GM19035 (cell line): ENCODE measurements around the gene SLC22A23.

ENCODE experiments used
- ATAC-seq: cut with Tn5 transposase; IDR thresholded peaks from one replicate; pipeline ENCODE4 v1.9.1; 2021; ENCODE audit not compliant: unreplicated experiment

Gene SLC22A23

DNA sequence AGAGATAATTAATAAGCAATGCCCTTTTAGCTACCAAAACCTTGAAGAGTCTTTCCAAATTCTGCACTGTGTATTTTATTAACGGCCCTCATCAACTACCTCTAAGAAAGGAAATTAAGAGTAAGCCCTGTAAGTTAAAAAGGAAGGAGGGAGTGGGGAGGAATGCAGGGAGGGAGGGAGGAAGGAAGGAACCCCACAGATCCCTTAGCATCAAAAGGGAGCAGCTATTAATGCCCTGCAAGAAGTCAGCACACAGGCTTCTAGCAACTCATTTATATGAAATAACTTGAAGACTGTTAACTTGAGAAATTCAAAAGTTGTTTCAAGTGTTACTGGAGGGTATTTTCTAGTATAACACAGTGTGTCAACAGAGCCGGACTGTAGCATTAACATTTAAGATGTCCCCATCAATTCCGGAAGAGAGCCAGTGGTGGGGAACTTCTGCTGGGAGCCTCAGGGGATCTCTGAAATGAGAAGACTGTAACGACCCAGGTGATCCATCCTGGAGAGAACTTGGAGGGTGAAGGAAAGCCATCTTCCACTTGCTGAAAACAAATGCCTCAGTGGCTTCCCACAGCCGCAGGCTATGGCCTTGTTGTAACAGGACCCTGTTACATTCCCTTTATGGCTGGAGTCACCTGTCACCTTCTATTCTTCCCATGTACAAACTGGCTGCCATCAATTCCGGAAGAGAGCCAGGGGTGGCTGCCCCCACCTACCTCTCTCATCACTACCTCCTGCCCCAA lies 33.2 kb downstream of the SLC22A23 start:
- ATAC-seq, result no peak

DNA sequence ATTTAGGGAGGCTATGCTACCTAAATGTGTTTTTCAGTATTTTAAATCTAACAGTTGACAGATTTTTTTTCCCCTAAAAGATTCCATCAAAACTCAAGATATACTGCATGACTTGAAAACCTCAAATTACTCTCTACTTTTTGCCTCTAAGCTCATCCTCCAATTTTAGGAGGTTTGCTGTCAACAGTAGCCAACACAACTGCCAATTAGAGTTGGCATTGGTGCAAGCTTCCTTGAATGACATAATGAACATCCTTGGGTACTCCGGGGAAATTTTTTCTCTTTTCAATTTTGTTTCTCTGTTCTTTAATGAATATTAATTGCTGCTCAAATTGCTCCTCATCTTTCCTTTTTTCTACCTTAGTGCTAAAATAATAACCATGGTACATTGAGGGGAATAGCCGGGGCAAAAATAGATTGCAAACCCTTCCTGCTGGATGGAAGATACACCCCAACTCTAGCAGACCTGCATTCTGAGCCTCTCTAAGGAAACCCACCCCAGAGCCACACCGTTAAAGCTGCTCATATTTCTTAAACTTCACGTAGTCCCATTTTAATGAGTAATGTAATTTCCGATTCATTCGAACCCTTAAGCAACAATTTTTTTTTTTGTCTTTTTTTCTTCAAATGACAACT lies 34.3 kb downstream of the SLC22A23 start:
- ATAC-seq, result no peak

DNA sequence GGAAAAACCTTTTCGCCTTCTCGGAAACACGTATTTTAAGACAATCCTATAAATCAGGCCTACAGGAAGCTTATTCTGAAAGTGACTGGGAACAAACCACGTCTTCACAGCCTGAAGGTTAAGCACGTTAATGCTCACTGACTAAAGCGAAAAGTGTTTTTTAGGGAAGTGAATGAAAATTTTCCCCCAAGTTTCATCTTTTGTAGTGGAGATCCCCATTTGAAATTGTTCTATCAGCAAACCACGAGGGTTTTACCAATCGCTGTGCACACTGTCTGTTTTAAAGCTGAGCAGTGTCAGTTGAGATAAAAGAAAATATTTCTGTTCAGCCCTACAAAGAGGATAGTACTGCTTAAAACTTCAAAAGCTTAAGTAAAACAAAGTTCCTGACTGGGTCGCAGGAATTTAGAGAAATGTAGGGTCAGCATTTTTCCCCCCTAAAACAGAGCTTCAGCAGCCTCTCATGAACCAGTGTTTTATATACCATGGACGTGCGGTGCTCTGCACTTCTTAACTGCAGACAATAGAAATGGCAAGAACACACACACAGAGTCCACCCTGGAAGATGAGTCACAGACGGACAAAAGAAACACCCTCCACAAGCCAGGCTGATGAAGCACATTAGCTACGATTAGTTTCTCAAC lies 34.9 kb downstream of the SLC22A23 start:
- no peak for ATAC-seq

DNA sequence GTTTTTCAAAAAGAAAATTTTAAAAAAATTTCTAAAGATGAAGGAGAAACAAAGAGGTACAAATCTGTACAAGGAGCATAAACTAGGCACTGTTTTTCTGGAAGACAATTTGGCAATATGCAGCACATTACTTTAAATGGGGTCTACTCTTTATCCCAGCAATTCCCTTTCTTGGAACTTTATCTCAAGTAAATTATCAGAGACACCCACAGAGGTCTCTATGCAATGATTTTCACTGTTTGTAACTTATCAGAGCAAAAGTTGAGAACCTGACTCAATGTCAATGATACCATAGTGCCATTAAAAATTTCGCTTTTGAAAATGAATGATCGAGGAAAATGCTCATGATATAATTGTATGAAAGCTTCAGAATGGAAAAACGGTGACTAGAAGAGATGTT lies 35.7 kb downstream of the SLC22A23 start:
- no peak for ATAC-seq

DNA sequence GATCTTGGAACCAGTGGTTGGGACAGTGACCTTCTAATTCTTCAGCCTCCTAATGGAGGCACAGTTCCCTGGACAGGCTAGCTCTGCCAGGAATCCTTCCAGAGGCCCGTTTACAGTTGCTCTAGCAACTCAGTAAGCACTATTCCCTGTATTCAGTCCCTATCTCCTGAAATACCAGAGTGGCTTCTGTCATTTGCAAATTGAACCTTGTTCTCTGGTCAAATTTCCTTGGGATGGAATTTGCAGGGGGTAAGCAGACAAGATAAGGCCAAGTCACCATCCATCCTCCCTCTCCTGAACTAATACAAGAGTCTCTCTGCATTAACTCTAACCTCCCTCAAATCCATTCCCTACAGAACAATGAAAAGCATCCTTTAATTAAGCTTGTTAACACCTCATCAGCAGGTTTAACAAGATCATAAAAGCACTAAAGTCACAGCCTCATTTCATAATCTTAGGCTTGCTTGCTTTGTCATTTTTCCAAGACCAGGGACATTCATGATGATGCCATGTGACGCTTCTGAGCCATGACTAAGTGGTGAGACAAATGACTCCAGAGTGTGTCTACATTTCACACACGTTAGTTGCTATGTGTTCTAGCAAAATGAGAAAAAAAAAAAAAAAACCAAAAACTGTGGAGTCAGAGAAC lies 37.1 kb downstream of the SLC22A23 start:
- no peak for ATAC-seq

DNA sequence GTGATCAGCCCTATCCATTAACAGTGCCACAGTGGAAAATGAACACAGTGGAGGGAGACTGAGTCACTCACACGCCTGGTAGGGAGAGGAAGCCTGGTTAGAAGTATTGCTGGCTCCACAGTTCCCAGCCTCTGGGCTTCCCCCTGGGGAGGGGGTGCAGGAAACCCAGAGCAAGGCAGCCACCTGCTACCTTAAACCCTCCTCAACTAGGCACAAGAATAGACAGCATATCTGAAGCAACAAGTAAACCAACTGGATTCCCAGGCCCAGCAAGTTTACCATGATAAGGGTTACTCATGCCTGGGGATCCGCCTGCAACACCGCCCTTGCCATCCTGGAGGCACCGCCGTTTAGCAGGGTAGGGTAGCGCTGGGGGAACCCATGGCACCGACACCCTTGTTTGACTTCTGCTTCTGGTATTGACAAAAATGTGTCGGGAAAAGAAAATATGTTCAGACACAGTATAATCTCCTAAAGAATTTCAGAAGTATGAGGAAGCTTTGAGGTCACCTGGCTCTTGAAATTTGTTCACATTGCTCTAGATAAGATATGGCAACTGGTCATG lies 38.3 kb downstream of the SLC22A23 start:
- no peak for ATAC-seq

DNA sequence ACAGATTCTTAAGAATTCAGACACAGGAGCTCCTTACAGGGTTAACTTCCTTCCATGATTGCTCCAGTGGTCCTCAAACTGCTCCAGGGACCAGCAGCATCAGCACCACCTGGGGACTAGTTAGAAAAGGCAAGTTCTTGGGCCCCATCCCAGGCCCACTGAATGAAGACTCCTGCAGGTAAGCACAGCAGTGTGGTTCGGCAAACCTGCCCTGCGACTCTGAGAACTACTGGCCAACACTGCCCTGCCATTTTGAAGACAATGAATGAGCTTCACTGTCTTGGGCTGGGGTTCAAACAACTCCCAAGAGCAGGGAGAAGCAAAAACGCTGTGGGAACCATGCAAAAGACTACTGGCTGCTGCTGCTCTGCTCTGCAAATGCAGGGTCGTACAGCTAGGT lies 39.4 kb downstream of the SLC22A23 start:
- no peak for ATAC-seq

DNA sequence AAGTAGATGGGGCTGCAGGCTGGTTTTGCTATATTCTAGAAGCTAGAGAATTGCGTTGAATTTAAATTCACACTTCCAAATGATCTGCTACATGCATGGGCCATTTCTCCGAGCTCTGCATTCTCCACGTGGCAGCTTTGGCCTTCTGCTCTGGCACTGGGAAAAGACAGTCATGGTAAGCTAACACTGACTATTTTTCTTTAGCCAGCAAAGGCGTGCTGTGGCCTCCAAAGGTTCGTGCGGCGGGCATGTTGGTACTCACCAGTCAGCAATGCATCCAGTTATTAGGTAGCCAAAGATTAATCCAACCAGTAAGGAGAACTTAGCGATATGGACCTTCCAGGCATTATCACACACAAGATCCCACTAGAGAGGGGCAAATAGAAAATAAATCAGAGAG lies 41.4 kb downstream of the SLC22A23 start:
- ATAC-seq, result no peak

DNA sequence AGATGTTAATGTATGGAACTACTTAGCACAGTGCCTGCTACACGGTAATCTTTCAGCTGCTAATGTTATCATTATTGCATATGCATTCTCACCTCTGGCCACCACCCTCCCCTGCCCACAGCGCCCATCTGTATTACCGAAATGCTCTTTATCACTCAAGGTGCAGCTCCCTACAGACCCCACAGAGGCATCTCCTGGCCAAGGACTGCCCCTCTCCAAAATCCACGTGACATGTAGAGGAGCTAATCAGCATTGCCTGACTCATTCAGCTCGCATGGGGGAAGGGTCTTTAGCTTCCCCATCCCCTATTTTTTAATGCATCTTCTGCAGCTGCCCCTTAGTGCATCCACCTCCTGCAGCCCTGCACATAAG lies 41.8 kb downstream of the SLC22A23 start:
- ATAC-seq, result no peak

DNA sequence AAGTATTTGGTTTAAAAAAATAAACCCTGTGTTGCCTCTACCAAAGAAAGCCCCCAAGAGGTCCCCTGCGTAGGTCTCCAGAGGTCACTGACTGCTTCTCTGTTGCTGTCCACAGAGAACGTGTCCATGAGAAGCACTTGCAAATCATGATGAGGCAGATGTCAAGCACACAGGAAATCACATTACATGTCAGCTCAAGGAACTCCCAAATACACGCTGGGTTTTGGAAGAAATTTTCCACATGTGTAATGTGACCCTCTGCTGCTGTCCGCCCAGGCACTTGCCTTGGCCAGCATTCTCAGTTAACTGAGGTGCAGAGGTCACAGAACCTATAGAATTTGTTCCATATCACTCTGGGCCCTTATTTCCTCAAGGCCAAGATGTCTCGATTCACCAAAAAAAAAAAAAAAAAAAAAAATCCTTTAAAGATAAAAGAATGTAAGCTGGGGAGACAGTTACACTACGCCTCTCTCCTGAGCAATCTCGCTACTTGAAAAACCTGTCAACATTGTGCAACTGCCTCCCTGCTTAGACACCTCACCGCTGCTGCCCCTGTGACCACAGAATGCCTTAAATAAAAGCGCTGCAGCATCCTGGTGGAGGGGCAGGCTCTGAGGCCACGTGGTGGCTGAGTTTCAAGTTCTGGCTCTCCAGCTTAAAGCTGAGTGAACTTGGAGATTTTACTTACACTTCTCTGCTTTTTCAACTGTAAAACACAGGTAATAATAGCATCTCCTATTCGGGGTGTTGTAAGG lies 42.3 kb downstream of the SLC22A23 start:
- ATAC-seq, result no peak

DNA sequence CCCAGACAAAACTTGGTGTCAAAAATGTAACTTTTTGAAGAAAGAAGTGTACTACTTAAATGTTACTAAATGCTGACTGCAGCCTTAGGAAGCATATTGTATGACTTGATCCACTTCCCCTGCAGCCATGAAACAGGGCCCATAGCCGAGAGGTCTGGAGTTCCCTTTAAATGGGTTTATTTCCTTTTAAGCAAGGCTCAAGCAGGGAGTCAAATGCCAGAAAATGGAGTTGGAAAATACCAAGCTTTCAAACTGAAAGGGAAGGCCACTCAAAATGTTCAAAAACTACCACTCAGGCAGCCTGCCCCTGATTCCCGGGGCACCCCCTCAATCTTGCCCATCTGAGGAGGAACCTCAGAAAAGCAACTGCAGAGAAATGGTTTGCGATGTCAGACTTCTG lies 43.3 kb downstream of the SLC22A23 start:
- ATAC-seq, result no peak

DNA sequence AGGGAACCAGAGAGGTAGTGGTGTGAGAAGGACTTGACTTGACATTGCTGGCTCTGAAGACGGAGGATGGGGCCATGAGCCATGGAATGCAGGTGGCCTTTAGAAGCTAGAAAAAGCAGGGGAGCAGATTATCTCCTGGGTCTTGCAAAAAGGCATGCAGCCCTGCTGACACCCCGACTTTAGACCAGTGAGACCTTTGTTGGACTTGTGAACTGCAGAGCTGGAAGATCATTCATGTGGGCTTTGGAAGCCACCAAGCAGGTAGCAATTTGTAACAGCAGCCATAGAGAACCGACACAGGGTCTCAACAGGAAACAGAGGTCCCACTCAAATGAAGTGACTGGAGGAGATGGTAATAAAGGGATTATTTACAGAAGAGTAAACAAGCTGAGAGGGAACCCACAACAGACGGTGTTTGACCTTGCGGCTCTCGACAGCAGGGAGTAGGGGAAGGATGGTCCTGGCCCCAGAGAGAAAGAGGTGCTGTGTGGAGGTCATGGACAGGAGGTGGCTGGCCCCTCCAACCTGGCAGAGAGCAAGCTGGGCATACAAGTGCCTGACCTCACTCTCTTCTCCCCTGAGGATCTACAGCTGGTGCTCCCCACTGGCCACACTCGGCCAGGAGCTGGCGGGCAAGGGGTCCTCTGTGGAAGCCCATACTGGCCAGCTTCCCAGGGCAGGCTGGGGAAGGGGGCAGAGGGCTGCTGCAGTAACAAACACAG lies 43.9 kb downstream of the SLC22A23 start:
- no peak for ATAC-seq

DNA sequence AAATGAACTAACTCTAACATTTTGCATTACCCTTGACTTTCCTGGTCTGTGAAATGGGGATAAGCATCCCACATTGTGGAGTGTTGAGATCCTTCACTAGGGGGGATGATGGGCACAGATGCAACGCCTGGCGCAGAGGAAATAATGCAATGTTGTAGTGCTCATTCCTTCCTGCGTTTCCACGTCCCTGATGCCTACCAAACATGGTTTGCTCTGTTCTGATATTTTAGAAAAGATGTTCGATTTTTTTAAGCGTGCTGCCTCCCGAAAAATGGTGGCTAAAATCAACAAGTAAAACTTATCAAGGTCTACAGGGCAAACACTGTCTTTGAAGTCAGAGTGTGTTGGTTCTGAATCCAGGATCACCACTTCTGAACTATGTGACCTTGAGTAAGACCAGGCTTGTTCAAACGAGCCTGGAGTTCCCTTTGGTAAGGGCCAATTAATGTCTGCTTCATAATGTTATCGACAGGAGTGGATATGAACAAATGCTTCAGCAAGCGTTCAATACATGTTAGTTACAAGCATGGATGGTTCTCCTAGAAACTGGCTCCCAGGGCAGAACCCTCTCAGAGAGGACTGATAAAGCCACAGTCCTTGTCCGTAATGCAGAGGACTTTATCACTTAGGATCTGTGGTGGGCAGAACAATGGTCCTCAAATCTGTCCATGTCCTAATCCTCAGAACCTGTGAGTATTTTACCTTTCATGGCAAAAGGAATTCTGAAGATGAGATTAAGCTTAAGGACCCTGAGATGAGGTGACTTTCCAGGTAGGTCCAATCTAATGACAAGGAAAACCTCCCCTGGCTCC lies 44.7 kb downstream of the SLC22A23 start:
- no peak for ATAC-seq

DNA sequence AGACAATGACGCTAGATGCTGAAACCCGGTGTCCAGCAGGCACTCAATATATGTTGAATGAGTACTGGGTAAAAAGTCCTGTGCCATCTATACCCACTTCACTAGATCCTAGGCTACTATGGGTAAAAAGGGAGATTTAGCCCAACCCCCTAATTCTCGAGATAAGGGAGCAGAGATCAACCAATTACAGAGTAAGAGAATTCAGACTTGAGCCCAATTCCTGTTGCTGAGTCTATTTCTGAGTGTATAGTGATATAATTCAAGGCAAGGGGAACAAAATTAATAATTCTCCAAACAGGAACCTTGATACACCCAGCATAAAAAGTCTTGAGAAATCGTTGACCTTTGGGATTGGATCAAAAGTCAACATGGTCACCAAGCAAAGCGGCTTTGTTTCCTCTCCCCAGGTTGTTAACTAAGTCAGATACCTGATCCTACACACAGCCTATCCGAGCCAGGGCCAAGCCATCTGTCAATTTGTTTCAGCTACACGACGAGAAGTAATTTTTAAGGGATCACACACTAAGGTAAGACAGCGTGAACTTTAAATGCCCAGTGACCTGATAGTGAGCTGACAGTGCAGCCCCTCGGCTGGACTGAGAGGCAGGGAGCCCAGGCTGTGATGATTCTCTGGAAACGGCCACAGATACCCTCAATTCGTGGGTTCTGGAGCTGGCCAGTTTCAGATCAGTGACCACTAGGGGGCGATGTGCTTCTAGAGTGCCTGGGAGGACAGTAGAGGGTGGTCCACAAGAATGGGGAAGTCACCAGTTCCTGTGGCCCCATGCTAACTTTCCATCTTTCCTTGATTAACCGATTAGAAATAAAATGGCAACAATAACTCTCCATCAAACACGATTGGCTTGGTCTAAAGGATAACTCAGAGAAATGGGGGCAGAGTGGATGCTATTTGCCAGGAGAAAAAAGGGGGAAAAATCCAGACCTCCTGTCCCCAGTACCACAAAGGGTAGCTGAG lies 46.2 kb downstream of the SLC22A23 start:
- ATAC-seq, result no peak

DNA sequence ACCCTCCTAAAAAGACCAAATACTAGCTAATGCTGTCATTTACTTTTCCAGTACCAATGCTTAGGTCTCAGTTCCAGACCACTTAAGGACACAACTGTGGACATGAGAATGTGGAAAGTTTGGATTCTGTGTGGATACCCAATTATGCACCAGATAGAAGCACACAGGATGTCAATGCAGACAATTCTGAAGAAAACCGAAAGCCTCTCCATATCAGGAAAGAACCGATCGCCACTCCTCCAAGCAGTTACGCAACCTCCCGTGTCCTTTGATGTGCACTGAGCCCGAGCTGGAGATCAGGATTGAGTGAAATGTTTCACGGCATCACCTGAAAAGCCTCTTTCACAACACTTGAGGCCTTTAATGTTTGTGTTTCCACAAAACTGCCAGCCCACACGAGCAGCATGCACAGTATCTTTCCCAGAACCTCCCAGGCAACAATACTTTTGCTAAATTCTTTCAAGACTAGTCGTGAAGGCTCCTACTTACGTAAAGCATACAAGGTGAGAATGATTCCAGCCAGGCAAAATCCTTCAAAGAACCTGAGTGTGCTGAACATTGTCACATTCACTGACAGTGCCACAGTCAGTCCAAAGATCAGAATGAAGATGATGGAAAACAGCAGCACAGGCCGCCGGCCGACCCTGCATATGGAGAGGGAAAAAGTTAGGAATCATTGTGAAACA lies 47.0 kb downstream of the SLC22A23 start:
- ATAC-seq, result no peak

DNA sequence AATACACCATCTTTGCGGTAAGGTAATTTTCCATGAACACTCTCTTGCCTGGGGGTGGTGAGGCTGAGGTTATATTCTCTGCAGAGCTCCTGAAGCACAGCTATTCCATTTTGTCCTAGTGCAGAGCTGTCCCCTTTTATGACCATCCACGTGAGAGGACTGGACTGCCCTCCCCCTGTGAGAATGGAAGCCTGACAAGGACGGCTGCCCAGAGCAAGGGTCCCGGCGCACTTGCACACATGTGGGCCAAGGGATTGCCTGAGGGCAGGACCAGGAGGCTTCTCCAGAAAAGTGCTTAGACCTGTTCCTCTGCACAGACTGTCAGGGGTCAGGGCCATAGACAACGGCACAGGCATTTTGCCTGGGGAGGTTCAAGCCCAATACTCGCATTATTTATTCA lies 48.2 kb downstream of the SLC22A23 start:
- ATAC-seq, result no peak

DNA sequence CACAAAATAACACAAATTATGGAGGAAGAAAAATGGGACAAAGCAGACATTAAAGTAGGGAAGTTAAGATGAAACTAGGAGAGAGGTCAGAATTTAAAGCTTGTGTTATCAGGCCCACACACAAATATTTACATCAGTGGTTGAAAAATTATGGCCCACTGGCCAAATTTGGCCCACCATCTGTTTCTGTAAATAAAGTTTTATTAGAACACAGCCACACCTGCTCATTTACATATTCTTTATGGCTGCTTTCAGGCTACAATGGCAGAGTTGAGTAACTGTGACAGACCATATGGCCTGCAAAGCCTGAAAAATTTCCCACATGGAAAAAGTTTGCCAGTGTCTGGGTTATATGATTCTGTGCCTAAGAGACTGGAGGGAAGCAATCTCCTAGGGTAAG lies 49.0 kb downstream of the SLC22A23 start:
- no peak for ATAC-seq
